ENCODE data around the gene ZBTB40.

GRCh38 chr1:22547818-22548462, 96.3 kb downstream of the ZBTB40 start:
- no peak for TF ChIP-seq POLR2A (IDR thresholded peaks at IDR 0.05)
- TF ChIP-seq CTCF (IDR thresholded peaks at IDR 0.05): no peak

All from ovary (tissue), 3 donors.